ENCODE results near the gene RNASEH2A. TPM values are rescaled to one million over a fixed set of nuclear protein-coding genes. Genes with fewer than 3 reads are reported as not detected.
"Not testable (repeated sequence)": the region's sequence is repeated elsewhere in the genome, so short reads cannot be mapped to it uniquely, and the experiment has no call there.

The RNASEH2A gene
- total RNA-seq, 1 donor = 1.4 TPM

DNA sequence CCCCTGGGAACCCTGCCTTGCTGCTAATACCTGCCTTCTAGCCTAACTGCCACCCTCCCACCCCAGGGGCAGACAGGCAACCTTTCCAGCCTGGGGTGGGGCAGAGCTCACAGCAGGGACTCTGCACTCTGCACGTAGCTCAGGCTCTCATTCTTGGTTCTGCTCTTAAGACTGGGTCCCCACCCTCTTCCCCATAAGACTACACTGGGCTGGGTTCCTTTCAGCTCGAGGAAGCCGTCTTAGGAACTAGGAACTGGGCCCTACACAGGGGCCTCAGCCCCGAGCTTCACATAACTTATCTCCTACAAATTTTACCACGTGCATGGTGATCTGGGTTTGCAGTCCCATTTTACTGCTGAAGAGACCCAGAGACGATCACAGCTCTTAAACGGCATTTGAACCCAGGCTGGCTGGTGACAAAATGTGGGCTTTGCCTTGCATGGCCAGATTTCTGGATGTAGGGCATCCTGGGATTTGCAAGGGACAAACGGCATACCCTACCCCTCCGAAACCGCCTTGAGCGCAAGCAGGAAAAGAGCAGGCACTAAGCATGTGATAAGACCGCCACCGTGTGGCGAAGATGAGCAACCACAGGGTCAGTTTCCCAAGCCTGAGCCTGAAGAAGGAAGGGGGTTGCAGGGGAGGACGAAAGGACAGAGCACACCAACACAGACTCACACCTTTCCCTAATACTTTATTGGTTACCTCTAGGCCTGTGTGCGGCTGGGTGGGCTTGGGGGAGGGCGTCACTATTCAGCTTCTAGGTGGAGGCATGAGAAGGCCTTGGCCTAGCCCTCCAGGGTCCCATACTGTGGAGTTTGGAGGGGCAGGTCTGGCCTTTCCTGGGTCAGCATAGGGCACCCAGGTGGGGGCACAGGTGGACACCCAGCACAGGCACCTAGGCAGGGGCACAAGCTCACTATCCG lies 10.0 kb upstream of the RNASEH2A start:
- Histone ChIP-seq H3K27me3 (ENCODE audit: insufficient read depth, low read length) (peaks cover 7% of the 10 kb centered on the region), H3K4me1 (ENCODE audit: insufficient read depth, low read length) (peaks cover 42% of the 10 kb centered on the region), H3K4me3 (ENCODE audit: low read length) (no peak overlapping the region), H3K9me3 (ENCODE audit: low read depth, low read length) (no peaks in the 10 kb centered on the region)

DNA sequence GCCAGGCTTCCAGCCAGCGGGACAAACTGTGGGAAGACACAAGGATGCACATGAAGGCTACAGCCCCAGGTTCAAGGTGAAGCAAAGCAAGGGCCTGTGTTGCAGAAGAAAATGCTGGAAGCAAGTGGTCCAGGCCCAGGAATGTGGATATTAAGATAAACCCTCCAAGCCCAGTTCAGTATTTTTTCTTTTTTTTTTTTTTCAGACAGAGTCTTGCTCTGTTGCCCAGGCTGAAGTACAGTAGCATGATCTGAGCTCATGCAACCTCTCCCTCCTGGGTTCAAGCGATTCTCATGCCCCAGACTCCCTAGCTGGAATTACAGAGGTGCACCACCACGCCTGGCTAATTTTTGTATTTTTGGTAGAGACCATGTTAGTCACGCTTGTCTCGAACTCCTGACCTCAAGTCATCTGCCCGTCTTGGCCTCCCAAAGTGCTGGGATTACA lies 9.2 kb upstream of the RNASEH2A start:
- Histone ChIP-seq H3K4me3 (ENCODE audit: low read length) (no peak overlapping the region), H3K9me3 (ENCODE audit: low read depth, low read length) (no peaks in the 10 kb centered on the region), H3K4me1 (ENCODE audit: insufficient read depth, low read length) (peaks cover 50% of the 10 kb centered on the region), H3K27me3 (ENCODE audit: insufficient read depth, low read length) (peaks cover 8% of the 10 kb centered on the region)

DNA sequence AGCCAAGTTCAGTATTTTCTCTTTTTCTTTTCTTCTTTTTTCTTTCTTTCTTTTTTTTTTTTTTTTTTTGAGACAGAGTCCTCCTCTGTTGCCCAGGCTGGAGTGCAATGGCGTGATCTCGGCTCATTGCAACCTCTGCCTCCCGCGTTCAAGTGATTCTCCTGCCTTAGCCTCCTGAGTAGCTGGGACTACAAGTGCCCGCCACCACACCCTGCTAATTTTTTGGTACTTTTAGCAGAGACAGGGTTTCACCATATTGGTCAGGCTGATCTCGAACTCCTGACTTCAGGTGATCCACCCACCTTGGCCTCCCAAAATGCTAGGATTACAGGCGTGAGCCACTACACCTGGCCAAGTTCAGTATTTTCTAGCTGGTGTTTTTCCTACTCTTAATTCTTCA lies 8.8 kb upstream of the RNASEH2A start:
- not testable (repeated sequence) for H3K4me3 ChIP-seq (ENCODE audit: low read length)
- H3K4me1 ChIP-seq (ENCODE audit: insufficient read depth, low read length) = peaks cover 54% of the 10 kb centered on the region
- peaks cover 13% of the 10 kb centered on the region for H3K27me3 ChIP-seq (ENCODE audit: insufficient read depth, low read length)

DNA sequence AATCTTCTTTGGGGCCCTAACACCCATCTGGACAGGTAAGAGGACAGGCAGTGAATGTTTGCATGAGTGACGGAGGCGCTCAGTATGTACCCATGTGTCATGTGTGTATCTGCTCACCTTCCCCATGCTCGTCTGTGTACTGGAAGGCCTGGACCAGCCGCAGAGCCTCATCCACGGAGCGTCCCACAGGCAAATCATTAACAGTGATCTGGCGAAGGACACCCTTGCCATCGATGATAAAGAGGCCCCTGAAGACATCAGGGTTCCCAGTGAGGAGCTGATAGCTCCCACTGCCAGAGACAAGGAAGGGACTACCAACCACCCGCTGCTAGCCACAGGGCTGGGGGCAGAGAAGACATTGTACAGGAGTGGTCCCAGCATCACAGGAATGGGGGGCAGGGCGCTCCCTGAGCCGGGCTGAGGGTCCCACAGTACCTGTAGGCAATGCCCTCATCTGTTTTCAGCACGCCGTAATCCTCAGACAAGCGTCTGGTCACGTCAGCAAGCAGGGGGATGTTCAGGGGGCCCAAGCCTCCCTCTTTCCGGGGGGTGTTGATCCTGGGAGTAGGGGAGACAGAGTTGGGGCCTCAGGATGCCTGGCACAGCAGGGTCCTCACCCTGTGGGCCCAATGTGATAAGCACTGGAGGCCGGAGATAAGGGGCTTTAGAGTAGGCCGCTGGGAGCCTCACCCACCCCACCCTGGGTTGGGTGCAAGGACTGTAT lies 6.5 kb upstream of the RNASEH2A start:
- H3K4me1 ChIP-seq (ENCODE audit: insufficient read depth, low read length) = peaks cover 43% of the 10 kb centered on the region
- H3K4me3 ChIP-seq (ENCODE audit: low read length) = no peak overlapping the region
- H3K9me3 ChIP-seq (ENCODE audit: low read depth, low read length) = no peaks in the 10 kb centered on the region
- H3K27me3 ChIP-seq (ENCODE audit: insufficient read depth, low read length) = peaks cover 13% of the 10 kb centered on the region

More for the DNA sequence above, 8.8 kb upstream of the RNASEH2A start:
- not testable (repeated sequence) for H3K9me3 ChIP-seq (ENCODE audit: low read depth, low read length)

- no peaks in the 10 kb centered on the region for H3K9me3 ChIP-seq (ENCODE audit: low read depth, low read length)
- peaks cover 13% of the 10 kb centered on the region for H3K27me3 ChIP-seq (ENCODE audit: insufficient read depth, low read length)
- no peak overlapping the region for H3K4me3 ChIP-seq (ENCODE audit: low read length)
- H3K4me1 ChIP-seq (ENCODE audit: insufficient read depth, low read length) = peaks cover 37% of the 10 kb centered on the region
Observed at GRCh38 chr19:12800466-12800770, 6.0 kb upstream of the RNASEH2A start.

DNA sequence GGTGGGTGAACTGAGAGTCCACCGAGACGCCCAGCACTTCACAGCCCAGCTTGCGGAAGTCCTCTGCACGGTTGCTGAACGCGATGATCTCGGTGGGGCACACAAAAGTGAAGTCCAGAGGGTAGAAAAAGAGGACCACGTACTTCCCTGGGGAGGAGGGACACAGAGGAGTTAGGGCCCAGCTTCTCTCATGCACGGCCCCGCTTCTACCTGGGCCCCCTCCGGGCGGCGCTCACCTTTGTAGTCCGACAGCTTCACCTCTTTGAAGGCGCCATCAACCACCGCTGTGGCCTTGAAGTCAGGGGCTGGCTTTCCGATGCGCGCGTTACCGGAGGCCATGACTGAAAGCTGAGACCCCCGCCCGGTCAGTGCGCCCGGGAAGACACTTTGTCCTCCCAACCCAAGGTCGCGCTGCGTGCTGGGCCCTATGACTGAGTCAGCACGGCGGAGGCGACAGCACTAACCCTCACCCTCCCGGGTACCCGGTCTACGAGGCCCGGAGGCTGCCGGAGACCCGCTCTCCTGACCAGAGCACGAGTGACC lies 5.4 kb upstream of the RNASEH2A start:
- Histone ChIP-seq H3K9me3 (ENCODE audit: low read depth, low read length) (no peaks in the 10 kb centered on the region), H3K27me3 (ENCODE audit: insufficient read depth, low read length) (peaks cover 13% of the 10 kb centered on the region), H3K4me1 (ENCODE audit: insufficient read depth, low read length) (peaks cover 32% of the 10 kb centered on the region), H3K4me3 (ENCODE audit: low read length) (peak overlapping the region; percentile 57)

DNA sequence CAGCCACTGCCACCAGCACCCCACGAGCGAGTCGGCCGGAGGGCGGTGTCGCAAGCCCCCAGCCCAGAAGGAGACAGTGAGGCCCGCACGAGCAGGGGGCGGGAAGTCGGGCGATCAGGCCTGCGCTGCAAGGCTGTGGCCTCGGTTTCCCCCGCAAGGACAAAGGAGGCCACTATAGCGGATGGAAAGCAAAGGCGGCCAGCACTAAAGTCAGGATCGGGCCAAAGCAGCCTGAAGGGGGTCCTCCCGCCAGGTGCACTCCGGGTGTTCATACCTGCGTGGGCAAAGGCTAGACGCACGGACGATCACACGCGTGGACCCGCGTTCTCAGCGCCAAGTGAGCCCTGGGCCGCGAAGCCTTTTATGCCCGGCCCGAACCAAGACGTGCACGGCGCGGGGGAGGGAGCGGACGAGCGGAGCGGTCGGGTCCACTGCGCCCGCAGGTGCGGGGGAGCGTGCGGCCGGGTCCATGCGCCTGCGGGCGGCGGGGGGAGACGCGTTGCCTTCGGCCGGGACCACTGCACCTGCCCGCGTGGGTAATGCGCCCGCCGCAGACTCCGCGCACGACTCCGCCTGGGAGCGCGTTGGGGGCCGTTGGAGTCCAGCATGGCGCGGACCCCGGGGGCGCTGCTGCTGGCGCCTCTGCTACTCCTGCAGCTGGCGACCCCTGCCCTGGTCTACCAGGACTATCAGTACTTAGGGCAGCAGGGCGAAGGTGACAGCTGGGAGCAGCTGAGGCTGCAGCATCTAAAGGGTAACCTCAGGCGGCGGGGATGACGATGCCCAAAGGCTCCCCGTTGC lies 4.7 kb upstream of the RNASEH2A start, which contains the start of the genes PRDX2 and THSD8:
PRDX2 (minus strand) TSS at position 335 of the 801 bp plus-strand sequence. CDS start 539 bp downstream, outside the sequence.
THSD8 (plus strand) TSS at position 604 of the 801 bp plus-strand sequence; CDS start at position 607, 3 bp downstream.
- H3K4me1 ChIP-seq (ENCODE audit: insufficient read depth, low read length) = peaks cover 27% of the 10 kb centered on the region
- H3K27me3 ChIP-seq (ENCODE audit: insufficient read depth, low read length) = peaks cover 13% of the 10 kb centered on the region
- H3K9me3 ChIP-seq (ENCODE audit: low read depth, low read length) = no peaks in the 10 kb centered on the region
- peak within 1 kb of the TSS; percentile 57 for H3K4me3 ChIP-seq (ENCODE audit: low read length)

DNA sequence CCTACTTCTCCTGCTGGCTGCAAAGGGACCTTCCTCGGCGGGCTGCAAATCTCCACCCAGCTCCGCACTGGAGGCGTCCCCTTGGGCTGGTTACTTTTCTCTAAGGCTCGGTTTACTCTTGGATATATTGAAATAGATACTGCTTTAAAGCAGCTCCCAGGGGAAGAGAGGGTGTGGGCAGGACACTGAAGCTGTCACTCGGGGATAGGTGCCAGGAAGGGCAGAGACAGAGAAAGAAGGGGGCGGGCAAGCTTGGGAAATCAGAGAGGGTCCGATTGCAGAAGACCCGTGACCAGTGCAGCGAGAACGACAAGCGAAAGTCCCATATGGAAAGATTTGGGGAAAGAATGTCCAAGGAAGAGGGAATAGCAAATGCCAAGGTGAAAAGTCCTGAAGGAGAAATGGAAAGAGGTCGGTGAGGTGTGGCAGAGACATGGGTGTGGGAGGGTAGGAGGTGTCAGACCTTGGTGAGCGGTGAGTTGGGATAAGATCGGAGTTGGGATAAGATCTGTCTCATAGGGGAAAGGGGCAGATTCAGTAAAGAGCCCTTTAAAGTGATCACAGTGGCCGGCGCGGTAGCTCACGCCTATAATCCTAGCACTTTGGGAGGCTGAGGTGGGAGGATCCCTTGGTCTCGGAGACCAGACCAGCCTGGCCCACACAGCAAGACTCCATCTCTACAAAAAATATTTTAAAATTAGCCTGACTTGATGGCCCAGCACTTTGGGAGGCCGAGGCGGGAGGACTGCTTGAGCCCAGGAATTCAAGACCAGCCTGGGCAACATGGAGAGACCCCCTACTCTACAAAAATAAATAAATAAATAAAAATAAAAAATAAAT lies 3.9 kb upstream of the RNASEH2A start:
- Histone ChIP-seq H3K27me3 (ENCODE audit: insufficient read depth, low read length) (peaks cover 13% of the 10 kb centered on the region), H3K4me3 (ENCODE audit: low read length) (peak overlapping the region; percentile 57), H3K4me1 (ENCODE audit: insufficient read depth, low read length) (peaks cover 35% of the 10 kb centered on the region), H3K9me3 (ENCODE audit: low read depth, low read length) (no peaks in the 10 kb centered on the region)

DNA sequence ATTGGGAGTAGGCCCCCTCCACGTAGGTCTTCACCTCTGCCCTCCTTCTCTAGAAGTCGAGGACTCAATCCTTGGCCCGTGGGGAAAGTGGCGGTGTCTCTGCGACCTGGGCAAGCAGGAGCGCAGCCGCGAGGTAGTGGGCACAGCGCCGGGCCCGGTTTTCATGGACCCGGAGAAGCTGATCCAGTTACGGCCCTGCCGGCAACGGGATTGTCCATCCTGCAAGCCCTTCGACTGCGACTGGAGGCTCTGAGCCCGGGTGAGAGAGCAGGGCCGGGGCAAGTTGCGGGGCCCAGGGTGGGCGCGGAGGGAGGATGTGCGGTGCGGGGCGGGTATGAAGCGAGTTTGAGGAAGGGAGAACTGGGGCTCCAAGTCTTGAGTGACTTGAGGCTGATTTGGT lies 2.3 kb upstream of the RNASEH2A start:
- H3K27me3 ChIP-seq (ENCODE audit: insufficient read depth, low read length) = peaks cover 13% of the 10 kb centered on the region
- H3K4me3 ChIP-seq (ENCODE audit: low read length) = no peak overlapping the region
- H3K4me1 ChIP-seq (ENCODE audit: insufficient read depth, low read length) = peaks cover 35% of the 10 kb centered on the region
- no peaks in the 10 kb centered on the region for H3K9me3 ChIP-seq (ENCODE audit: low read depth, low read length)

GRCh38 chr19:12815088-12815487 lies 8.7 kb downstream of the RNASEH2A start:
- H3K27me3 ChIP-seq (ENCODE audit: insufficient read depth, low read length) = no peaks in the 10 kb centered on the region
- no peaks in the 10 kb centered on the region for H3K4me1 ChIP-seq (ENCODE audit: insufficient read depth, low read length)
- no peak overlapping the region for H3K4me3 ChIP-seq (ENCODE audit: low read length)
- H3K9me3 ChIP-seq (ENCODE audit: low read depth, low read length) = no peaks in the 10 kb centered on the region

DNA sequence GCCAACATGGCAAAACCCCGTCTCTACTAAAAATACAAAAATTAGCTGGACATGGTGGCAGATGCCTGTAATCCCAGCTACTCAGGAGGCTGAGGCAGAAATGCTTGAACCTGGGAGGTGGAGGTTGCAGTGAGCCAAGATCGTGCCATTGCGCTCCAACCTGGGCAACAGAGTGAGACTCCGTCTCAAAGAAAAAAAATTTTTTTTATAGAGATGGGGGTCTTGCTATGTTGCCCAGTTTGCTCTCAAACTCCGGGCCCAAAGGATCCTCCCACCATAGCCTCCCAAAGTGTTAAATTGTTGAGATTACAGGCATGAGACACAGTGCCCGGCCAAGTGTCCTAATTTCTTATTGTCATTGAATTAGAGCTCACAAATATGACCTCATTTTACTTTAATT lies 10.8 kb downstream of the RNASEH2A start:
- not testable (repeated sequence) for H3K4me3 ChIP-seq (ENCODE audit: low read length); H3K27me3 ChIP-seq (ENCODE audit: insufficient read depth, low read length); H3K4me1 ChIP-seq (ENCODE audit: insufficient read depth, low read length); H3K9me3 ChIP-seq (ENCODE audit: low read depth, low read length)

GRCh38 chr19:12817810-12818209 lies 11.4 kb downstream of the RNASEH2A start:
- H3K27me3 ChIP-seq (ENCODE audit: insufficient read depth, low read length); H3K4me1 ChIP-seq (ENCODE audit: insufficient read depth, low read length); H3K9me3 ChIP-seq (ENCODE audit: low read depth, low read length); H3K4me3 ChIP-seq (ENCODE audit: low read length): not testable (repeated sequence)

GRCh38 chr19:12821761-12822160 lies 15.4 kb downstream of the RNASEH2A start:
- Histone ChIP-seq H3K4me1 (ENCODE audit: insufficient read depth, low read length) (no peaks in the 10 kb centered on the region), H3K4me3 (ENCODE audit: low read length) (no peak overlapping the region), H3K27me3 (ENCODE audit: insufficient read depth, low read length) (peaks cover 9% of the 10 kb centered on the region), H3K9me3 (ENCODE audit: low read depth, low read length) (no peaks in the 10 kb centered on the region)

Measured in mononuclear cell (primary cell).